HG03066 (cell line): ENCODE data around the gene CEP128.

Experiments used
- ATAC-seq: cut with Tn5 transposase; IDR thresholded peaks from one replicate; pipeline ENCODE4 v1.9.1; 2021; ENCODE audit warnings: low read depth; ENCODE audit not compliant: unreplicated experiment

CEP128 gene

DNA sequence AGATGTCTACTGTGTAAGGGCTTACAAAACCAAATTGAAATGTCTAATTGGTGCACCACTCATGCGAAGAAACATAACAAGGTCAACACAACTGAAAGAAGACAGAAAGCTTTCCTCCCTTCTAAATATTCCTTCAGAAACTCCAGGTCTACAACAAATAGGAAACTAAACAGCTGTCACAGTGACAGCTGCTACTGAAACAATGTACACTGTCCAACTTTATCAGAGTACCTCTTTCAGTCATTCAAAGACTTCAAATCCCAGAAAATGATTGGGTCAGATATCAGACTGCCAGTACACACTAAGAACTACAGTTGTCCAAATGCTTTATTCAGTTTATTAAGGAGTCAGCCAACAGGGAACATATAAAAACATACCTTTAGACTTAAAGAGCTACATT lies 35.2 kb downstream of the CEP128 start:
- no peak for ATAC-seq

DNA sequence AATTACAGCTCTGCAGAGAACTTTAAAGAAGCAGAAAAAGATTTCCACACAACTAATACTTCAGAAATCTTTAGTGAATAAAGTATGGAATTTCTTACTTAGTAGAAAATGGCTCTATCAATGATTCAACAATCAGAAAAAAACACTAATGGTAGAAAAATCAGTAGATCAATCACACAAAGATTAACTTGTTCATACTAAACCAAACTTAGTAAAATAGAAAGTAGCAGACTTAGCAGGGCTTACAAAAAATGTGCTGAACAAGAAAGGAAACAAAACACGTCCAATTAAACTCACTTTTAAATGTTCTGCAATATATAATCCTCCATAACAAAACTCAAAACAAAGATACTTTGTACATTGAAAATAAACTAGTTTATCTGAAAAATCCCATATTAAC lies 38.9 kb downstream of the CEP128 start:
- ATAC-seq, result no peak

DNA sequence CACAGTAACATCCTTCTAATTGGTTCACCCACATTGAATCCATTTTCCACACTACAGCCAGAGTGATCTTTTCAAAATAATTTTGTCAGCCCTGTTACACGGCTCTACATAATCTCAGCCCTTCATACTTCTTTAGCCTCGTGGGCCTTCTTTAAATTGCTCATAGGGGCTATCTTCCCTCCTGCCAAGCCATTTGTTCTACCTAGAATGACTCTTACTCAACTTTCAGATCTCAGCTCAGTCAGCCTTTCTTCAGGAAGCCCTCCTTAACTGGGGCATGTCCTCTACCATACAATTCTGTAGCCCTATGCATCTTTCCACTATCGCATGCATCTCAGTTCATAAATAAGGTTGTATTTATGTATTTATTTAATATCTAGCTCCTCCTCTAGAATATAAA lies 39.7 kb downstream of the CEP128 start:
- ATAC-seq, result no peak

GRCh38 chr14:80901260-80901659 lies 40.3 kb downstream of the CEP128 start:
- no peak for ATAC-seq

DNA sequence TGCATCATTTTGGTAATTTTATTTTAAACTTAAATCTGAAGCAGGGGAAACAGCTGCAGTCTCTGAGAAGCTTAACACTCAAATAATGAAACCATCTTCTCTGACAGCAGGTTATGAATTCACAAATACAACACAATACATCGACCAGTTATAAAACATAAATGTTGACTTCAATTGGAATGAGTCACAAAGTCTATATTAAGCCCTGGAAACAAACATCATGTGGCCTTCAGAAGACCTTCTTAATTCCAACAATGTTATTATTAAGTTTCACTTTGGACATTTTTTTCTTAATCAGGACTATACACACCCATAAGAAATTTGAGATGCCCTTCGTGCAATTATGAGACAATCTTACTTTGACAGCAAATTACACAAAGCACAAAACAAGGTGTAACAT lies 68.9 kb downstream of the CEP128 start:
- no peak for ATAC-seq

GRCh38 chr14:80868260-80868659 lies 73.3 kb downstream of the CEP128 start:
- no peak for ATAC-seq

DNA sequence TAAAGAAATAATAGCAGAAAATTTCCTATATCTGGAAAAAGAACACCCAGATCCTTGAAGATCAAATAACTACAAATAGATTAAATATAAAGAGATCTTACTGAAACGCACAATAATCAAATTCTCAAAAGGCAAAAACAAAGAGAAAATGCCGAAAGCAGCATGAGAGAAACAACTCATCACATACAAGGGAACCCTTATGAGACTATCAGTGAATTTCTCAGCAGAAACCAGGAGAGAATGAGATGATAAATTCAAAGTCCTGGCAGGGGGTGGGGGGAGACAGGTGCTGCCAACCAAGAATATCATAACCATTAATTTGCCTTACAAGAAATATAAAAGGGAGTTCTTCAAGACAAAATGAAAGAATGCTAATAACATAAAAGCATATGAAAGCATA lies 73.7 kb downstream of the CEP128 start:
- no peak for ATAC-seq

DNA sequence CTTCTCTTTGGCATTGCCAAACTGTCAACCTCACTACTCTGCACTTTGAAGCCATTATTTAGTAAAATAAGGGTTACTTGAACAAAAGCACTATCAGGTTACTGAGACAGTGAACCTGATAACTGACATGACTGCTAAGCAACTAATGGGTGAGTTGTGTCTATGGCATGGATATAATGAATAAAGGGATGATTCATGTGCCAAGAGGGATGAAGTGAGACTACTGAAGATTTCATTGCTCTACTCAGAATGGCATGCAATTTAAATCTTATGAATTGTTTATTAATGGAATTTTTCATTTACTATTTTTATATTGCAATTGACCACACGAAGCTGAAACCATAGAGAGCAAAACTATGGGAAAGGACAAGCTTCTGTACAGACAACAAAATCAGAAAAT lies 74.4 kb downstream of the CEP128 start:
- ATAC-seq, result no peak

GRCh38 chr14:80865565-80865964 lies 76.0 kb downstream of the CEP128 start:
- no peak for ATAC-seq

- ATAC-seq, result no peak
These were observed 78.6 kb downstream of the CEP128 start for GRCh38 chr14:80862983-80863382.

DNA sequence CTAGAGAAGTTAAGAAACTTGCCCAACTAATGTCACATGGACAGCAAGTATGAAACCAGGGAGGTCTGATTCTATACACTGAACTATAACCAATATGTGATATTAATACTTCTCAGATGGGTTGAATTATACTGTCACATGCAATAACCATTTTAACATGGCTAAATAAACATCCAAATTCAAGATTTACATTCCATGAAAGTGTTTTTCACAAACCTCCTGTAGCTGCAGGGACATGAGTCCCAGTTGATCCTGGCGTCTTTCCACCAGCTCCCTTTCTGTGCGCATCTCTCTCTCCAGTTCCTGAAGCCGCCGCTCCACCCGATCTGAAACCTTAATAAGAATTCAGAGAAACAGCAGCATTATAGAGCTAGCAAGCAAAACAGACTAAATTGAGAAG lies 79.0 kb downstream of the CEP128 start:
- ATAC-seq, result no peak

- no peak for ATAC-seq
These were observed 91.2 kb downstream of the CEP128 start for GRCh38 chr14:80850197-80850814.

- ATAC-seq, result no peak
These were observed 94.5 kb downstream of the CEP128 start for GRCh38 chr14:80847070-80847469.

GRCh38 chr14:80845856-80846255 lies 95.7 kb downstream of the CEP128 start:
- ATAC-seq, result no peak

- no peak for ATAC-seq
These were observed 96.7 kb downstream of the CEP128 start for GRCh38 chr14:80844872-80845271.

DNA sequence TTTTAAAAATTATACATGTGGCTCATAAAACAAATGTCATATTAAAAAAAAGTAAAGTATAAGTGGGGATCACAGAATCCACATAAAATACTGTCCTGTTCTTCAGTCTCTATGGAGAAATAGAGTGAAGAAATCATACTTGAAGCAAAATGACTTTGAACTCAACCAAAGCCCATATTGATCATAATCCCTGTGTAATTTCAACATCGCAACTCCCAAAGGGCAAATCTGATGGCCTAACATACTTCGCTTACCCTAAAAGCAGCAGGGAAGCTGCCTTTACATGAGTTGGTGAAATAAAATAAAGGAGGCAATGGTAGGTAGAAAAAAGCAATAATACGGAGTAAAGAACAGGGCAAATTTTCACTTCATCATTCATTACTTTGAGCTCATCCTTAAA lies 101.8 kb downstream of the CEP128 start:
- ATAC-seq, result no peak

- no peak for ATAC-seq
These were observed 131.9 kb downstream of the CEP128 start for GRCh38 chr14:80809663-80810062.

DNA sequence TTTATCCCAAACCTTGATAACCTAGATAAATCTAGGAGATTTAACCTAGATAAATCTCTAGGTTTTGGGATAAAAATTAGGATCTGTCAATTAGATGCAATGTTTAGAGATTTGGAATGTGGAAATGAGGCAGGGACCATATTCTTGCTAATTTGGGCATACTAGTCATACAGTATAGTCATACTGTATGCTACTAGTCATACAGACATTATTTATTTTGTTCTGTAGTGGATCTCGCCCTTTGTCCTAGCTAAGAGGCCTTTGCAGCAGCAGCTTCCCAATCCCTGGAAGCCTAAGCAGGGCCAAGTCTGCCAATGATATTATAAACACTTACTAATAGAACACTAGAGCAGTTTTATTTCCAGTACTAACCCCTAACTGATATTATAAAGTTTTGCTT lies 136.4 kb downstream of the CEP128 start:
- ATAC-seq, result no peak

GRCh38 chr14:80798878-80799277 lies 142.7 kb downstream of the CEP128 start:
- ATAC-seq, result no peak

DNA sequence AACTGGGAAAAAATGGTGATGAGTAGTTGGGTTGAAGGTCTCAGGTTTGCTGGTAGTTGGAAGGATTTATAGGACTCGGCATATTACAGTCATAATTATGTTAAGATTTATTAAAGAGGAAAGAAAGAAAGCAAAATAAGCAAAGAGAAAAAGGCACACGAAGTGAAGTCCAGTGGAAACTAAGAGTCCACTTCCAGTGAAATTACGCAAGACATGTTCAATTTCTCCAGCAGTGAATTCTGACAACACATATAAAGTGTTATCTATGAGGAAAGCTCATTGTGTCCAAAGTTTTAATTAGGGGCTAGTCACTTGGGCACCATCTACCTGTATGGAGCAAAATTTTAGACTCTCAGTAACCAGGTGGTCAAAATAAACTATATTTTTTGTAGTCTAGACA lies 143.3 kb downstream of the CEP128 start:
- ATAC-seq, result no peak

GRCh38 chr14:80792771-80793170 lies 148.8 kb downstream of the CEP128 start:
- ATAC-seq, result no peak

DNA sequence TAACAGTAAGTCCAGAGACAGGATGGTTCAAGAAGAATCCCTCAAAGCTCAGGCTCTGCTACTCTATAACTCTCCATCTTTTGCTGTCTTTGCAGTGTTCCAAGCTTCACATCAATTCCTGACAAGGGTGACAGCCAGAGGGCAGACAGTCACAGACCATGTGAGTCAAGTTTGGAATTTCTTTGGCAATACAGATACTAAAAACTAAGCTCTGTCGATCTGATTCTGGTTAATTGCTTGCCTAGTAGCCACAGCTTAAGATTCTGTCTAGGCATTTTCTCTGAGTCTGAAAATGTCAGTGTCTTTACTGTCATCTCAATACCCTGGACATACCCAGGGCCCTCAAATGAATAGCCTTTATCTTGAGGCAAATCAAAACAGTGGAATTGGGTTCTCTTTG lies 153.7 kb downstream of the CEP128 start:
- ATAC-seq, result no peak

DNA sequence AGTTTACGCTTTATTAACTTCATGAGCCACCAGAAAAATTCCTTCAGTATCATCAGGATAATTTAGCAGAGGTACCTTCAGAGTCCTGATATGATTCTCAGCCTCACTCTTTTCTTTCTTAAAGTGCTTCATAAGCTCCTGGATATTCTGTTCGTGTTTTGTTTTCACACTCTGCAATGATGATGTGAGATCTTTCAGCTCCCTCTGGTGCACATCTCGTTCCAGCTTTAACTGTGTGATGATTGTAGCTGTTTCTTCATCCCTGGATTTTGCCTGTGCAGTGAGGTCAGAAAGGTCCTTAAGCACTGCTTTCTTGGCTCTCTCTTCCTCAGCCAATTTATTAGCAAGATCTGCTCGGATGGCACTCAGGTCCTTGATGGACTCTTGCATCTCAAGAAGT lies 156.7 kb downstream of the CEP128 start:
- no peak for ATAC-seq
